Measurements from ENCODE around the gene AP1G2.

The AP1G2 gene

GRCh38 chr14:23570806-23571483 lies 3.4 kb upstream of the AP1G2 start:
- H3K4me3 ChIP-seq (ENCODE audit: control insufficient read depth, low read depth, low read length): no peak overlapping the region
- TF ChIP-seq CTCF (IDR thresholded peaks at IDR 0.05; ENCODE audit: control insufficient read depth, insufficient read depth, low read depth, low read length, missing control alignments): no peak
- DNase-seq (ENCODE audit: low read depth): no peak

DNA sequence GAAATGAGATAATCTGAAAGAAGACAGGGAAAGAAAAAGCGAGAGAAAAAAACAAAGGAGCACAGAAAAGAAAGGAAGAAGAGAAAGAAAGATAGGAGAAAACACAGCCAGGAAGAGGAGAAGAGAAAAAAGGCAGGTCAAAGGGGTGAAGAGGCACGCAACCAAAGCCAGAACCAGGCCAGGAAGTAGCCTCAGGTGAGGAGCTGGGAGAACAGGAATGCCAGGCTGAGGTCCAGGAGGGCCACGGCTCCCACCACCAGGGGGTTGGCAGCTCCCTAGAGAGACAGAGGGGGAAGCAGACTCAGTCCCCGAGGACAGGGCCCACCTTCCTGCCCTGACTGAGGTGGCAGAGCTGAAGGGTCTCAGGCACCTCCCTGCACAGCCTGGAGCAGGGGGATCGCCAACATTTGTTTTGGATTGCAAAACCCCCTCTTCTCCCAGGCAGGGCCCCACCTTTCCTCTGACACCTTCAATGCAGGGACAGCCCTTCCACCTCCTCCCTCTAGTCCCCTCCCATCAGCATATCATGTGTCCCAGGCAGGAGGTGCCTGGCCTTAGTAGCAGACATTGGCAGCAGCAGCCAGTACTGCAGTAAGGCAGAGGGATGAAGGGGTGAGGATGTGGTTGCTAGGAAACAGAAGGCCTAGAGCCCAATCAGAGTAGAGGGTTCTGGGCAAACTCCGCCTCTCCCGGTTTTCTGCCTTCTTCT lies 2.0 kb upstream of the AP1G2 start:
- no peak for DNase-seq (ENCODE audit: low read depth)
- TF ChIP-seq CTCF (IDR thresholded peaks at IDR 0.05; ENCODE audit: control insufficient read depth, insufficient read depth, low read depth, low read length, missing control alignments): no peak
- no peak overlapping the region for H3K4me3 ChIP-seq (ENCODE audit: control insufficient read depth, low read depth, low read length)

GRCh38 chr14:23568600-23569331 lies 1.2 kb upstream of the AP1G2 start:
- H3K4me3 ChIP-seq (ENCODE audit: control insufficient read depth, low read depth, low read length): no peak overlapping the region
- TF ChIP-seq CTCF (IDR thresholded peaks at IDR 0.05; ENCODE audit: control insufficient read depth, insufficient read depth, low read depth, low read length, missing control alignments): peak; percentile 37
- DNase-seq (ENCODE audit: low read depth): no peak

GRCh38 chr14:23568021-23568599 lies 519 bp upstream of the AP1G2 start:
- DNase-seq (ENCODE audit: low read depth): no peak
- H3K4me3 ChIP-seq (ENCODE audit: control insufficient read depth, low read depth, low read length): no peak overlapping the region
- TF ChIP-seq CTCF (IDR thresholded peaks at IDR 0.05; ENCODE audit: control insufficient read depth, insufficient read depth, low read depth, low read length, missing control alignments): no peak

DNA sequence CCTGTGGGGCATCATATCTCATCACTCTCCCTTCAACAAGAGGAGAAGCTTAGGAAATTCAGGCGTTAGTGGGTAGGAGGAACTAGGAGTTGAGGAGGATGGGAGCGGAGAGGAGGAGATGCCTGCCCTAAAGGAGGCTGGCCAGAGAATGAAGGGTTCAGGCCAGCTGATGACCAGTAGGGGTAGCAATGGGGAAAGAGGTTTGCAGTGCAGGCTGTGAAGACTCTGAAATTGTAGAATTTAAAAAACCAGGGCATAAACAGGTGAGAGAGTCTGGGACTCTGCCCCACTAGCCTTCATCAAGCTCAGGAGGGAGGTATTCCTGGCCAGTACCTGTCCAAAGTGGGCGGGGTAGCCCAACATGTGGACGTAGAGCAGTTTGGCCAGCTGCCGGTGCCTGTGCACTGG lies 809 bp downstream of the AP1G2 start:
- peak; percentile 40 for TF ChIP-seq CTCF (IDR thresholded peaks at IDR 0.05; ENCODE audit: control insufficient read depth, insufficient read depth, low read depth, low read length, missing control alignments)
- DNase-seq (ENCODE audit: low read depth): no peak

GRCh38 chr14:23566112-23566777 lies 1.3 kb downstream of the AP1G2 start:
- TF ChIP-seq CTCF (IDR thresholded peaks at IDR 0.05; ENCODE audit: control insufficient read depth, insufficient read depth, low read depth, low read length, missing control alignments): no peak
- H3K4me3 ChIP-seq (ENCODE audit: control insufficient read depth, low read depth, low read length): no peak overlapping the region
- DNase-seq (ENCODE audit: low read depth): no peak

More for the DNA sequence above, 809 bp downstream of the AP1G2 start:
- peak overlapping the region; percentile 50 for H3K4me3 ChIP-seq (ENCODE audit: control insufficient read depth, low read depth, low read length)
